Sigmoid colon (tissue), 7 donors: ENCODE results near the gene RASAL2. TPM values are rescaled to one million over a fixed set of nuclear protein-coding genes. Genes with fewer than 3 reads are reported as not detected.

Experiments
- DNase-seq: peaks from one replicate; pipeline ENCODE4 v3.0.0-alpha.2; 2019
- H3K27ac ChIP-seq, 4 donors: fragments of 200-600 bp; sonication (generic); one replicate each; pipeline ENCODE4 v1.5.1; 2016 to 2019; ENCODE audit warnings: mild to moderate bottlenecking in 1 of 4
- H3K27me3 ChIP-seq, 3 donors: fragments of 200-600 bp; sonication (generic); one replicate each; pipeline ENCODE4 v1.5.1; 2019; ENCODE audit warnings: mild to moderate bottlenecking in 1 of 3
- H3K36me3 ChIP-seq, 4 donors: fragments of 200-600 bp; sonication (generic); one replicate each; pipeline ENCODE4 v1.5.1; 2016 to 2019
- H3K4me1 ChIP-seq, 4 donors: fragments of 200-600 bp; sonication (generic); one replicate each; pipeline ENCODE4 v1.5.1; 2017 to 2019
- H3K4me3 ChIP-seq, 4 donors: fragments of 200-600 bp; sonication (generic); one replicate each; pipeline ENCODE4 v1.5.1; 2017 to 2019; ENCODE audit warnings: mild to moderate bottlenecking in 2 of 4, moderate library complexity in 1 of 4
- H3K9me3 ChIP-seq, 4 donors: fragments of 200-600 bp in 3 of 4; sonication (generic) in 3 of 4; one replicate each; pipeline versions ENCODE4 v1.5.1 to v1.6.1; 2013 to 2019
- EP300 ChIP-seq, 4 donors: sonication (generic); formaldehyde crosslinking; IDR thresholded peaks; one replicate each; pipeline ENCODE4 v1.6.1; 2017; ENCODE audit warnings: antibody characterized with exemption in 4 of 4
- POLR2A ChIP-seq, 2 donors: fragments of 450-650 bp; IDR thresholded peaks; one replicate each; pipeline ENCODE4 v1.6.1; 2016; ENCODE audit warnings: antibody characterized with exemption in 2 of 2, mild to moderate bottlenecking in 2 of 2, moderate library complexity in 2 of 2
- POLR2AphosphoS5 ChIP-seq, 4 donors: sonication (generic); formaldehyde crosslinking; IDR thresholded peaks; one replicate each; pipeline ENCODE4 v1.6.1; 2017; ENCODE audit warnings: antibody characterized with exemption in 4 of 4
- WGBS, 2 donors: extraction: QIAGEN DNeasy Blood & Tissue Kit; methylation state at CpG; one replicate each; pipeline ENCODE4 v1.1.7; 2013; 5-methylcytosine and 5-hydroxymethylcytosine counted together
- intact Hi-C: fragments of 100-400 bp; cut with DNase I; formaldehyde crosslinking; loops from one replicate; pipeline ENCODE4 v1.15.1; 2023
- polyA plus RNA-seq, 3 donors: library from polyadenylated mRNA; stranded (reverse); fragments of 200-250 nt; gene quantifications; one replicate each; pipeline ENCODE4 v1.2.3, GENCODE V29; 2013
- total RNA-seq, 4 donors: library from RNA; depleted of rRNA; stranded (reverse); fragments of >200 nt; gene quantifications; one replicate each; pipeline ENCODE4 v1.1.0, GENCODE V29; 2016
- TF ChIP-seq, protein P1 (sequence below), 4 experiments: fragments of 450-650 bp in 3 of 4; fragments of 200-600 bp in 1 of 4; IDR thresholded peaks; one replicate each; pipeline ENCODE4 v1.5.1; 2016 to 2019; ENCODE audit warnings: antibody characterized with exemption in 4 of 4, mild to moderate bottlenecking in 3 of 4, moderate library complexity in 2 of 4
- donor health status: healthy with polysubstance abuse.
- donor health status: Bipolar disorder and iron deficiency.
- donor health status: healthy.

RASAL2 gene
- total and polyA plus RNA-seq, 7 donors, result 0.92 to 25.5 (median 11.1) TPM

DNA sequence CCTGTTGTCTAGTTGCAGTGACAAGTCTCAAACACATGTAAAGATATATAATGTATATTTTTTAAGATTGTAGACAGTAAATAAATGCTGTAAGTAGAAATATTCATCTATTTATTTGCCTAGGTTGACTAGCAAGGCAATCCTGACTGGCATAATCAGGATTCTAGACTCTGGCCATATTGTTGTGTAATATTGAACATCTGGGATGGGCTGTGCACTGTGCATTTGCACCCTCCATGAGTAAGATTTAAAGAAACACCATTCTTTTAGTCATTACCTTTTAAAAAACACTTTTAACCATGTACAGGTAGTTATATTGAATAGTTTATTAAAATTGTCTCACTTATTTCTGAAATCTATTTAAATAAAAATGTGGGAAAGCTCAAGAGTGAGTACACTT is 32.4 kb downstream of the RASAL2 start:
- TF ChIP-seq EP300 (IDR thresholded peaks at IDR 0.05), result no peak
- TF ChIP-seq POLR2AphosphoS5 (IDR thresholded peaks at IDR 0.05), result no peak
- no peak for TF ChIP-seq POLR2A (IDR thresholded peaks at IDR 0.05)
- TF ChIP-seq, protein P1, sequence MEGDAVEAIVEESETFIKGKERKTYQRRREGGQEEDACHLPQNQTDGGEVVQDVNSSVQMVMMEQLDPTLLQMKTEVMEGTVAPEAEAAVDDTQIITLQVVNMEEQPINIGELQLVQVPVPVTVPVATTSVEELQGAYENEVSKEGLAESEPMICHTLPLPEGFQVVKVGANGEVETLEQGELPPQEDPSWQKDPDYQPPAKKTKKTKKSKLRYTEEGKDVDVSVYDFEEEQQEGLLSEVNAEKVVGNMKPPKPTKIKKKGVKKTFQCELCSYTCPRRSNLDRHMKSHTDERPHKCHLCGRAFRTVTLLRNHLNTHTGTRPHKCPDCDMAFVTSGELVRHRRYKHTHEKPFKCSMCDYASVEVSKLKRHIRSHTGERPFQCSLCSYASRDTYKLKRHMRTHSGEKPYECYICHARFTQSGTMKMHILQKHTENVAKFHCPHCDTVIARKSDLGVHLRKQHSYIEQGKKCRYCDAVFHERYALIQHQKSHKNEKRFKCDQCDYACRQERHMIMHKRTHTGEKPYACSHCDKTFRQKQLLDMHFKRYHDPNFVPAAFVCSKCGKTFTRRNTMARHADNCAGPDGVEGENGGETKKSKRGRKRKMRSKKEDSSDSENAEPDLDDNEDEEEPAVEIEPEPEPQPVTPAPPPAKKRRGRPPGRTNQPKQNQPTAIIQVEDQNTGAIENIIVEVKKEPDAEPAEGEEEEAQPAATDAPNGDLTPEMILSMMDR (IDR thresholded peaks at IDR 0.05), result no peak
- H3K4me3 ChIP-seq, result no peak overlapping the region
- no peak for DNase-seq
- no peaks in the 10 kb centered on the region for H3K9me3 ChIP-seq
- peaks cover 0 to 28% (median 8%) of the 10 kb centered on the region in 4 donors for H3K4me1 ChIP-seq
- no peak overlapping the region for H3K27ac ChIP-seq
- intact Hi-C loops, result no loop called here
- no peaks in the 10 kb centered on the region for H3K36me3 ChIP-seq
- no peaks in the 10 kb centered on the region for H3K27me3 ChIP-seq

DNA sequence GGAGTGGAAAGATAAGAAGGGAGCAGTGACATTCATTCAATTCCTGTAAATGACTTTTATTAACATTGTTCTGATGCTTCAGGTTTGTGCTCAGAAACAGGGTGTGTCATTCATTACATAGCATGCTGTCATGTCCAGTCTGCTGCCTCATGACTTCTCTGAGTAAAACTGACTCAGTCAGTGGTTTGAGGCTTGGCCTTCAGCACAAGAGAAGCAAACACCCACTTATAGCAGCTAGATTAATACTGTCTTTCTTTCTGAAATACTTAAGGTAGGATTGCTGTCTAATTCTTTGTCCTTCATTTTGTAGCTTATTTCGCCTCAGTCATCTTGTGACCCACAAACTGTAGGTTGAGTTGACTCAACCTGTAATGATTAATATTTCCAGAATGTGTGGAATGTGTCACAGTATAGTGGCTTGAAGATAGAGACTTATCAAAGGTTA is 32.9 kb downstream of the RASAL2 start:
- TF ChIP-seq POLR2AphosphoS5 (IDR thresholded peaks at IDR 0.05), result no peak
- TF ChIP-seq EP300 (IDR thresholded peaks at IDR 0.05), result no peak
- TF ChIP-seq POLR2A (IDR thresholded peaks at IDR 0.05), result no peak
- TF ChIP-seq, protein P1 (IDR thresholded peaks at IDR 0.05), result no peak
- Histone ChIP-seq H3K27ac (no peak overlapping the region), H3K4me1 (peaks cover 0 to 25% (median 8%) of the 10 kb centered on the region in 4 donors), H3K9me3 (no peaks in the 10 kb centered on the region), H3K27me3 (no peaks in the 10 kb centered on the region), H3K36me3 (no peaks in the 10 kb centered on the region), H3K4me3 (no peak overlapping the region)
- DNase-seq, result no peak
- intact Hi-C loops, result no loop called here
- 86 to 89% methylated on average over 1 of the region's 1 CpG for WGBS, 2 donors

DNA sequence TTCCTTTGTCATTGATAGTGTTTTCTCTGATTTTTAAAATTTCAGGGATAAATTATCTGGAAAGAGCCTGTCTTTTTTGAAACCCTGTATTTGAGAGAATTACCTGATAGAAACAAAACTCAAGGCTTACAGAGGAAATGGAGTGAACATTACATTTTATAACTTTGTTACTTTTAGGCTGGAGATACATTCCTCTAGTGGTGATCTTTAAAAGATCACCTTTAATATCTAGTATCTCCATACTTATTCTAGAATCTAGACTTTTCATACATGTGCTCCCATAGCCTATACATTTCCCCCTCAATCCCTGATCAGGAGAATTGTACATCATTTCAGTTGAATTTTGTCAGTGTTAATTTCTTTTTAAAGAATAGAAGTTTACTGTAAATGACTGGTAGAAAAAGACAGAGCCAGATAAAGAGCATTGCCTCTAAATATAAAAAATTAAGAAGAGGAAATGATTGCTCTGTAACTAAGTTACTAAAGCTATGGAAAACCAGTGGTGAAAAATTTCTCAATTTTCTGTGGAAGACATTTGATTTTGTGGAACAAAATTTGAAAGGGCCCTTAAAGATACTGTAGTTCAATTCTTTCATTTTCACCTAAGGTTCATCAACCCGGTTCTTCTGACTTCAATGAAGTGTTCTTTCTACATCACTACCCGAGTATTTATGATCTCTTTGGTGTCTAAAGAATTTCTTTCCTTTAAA is 33.7 kb downstream of the RASAL2 start:
- Histone ChIP-seq H3K27ac (no peak overlapping the region), H3K36me3 (no peaks in the 10 kb centered on the region), H3K9me3 (no peaks in the 10 kb centered on the region), H3K27me3 (no peaks in the 10 kb centered on the region), H3K4me1 (peaks cover 0 to 19% (median 5%) of the 10 kb centered on the region in 4 donors), H3K4me3 (no peak overlapping the region)
- intact Hi-C loops, result no loop called here
- no peak for DNase-seq
- TF ChIP-seq, protein P1 (IDR thresholded peaks at IDR 0.05), result no peak
- TF ChIP-seq POLR2AphosphoS5 (IDR thresholded peaks at IDR 0.05) (no peak), POLR2A (IDR thresholded peaks at IDR 0.05) (no peak), EP300 (IDR thresholded peaks at IDR 0.05) (no peak)
- WGBS, 2 donors, result 89 to 92% methylated on average over 2 of the region's 2 CpGs

DNA sequence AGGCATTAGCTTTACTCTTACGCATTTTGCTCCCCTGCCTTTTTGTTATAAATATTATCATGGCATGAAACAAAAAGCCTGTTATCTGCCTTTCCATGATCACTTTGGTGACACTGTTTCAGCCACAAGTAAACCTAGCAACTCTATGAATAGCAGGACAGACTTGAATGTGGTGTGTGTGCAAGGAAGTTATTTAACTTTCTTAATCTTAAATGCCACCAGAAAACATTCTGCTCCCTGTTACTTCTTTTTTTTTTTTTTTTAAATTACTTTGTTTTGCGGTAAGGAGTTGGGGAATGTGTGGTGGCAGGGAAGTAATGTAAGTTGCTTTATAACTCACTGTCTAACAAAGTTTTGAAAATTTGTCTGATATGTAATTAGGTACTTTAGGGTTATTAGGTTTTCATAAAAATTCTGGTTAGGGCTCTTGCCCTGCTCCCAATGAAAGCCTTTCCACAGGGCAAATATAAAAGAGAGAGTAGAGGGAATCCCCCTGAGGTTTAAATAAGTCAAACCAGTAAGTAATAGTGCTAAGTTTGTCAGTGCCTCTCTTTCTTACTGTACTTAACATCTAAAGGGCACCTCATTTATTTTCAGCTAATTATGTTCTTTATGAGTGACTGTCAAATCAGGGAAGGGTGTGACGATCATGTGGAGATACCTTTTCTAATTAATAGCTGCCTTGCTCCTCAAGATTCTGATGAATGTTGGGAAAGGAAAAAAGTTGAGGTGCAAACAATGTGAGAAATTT is 39.5 kb downstream of the RASAL2 start:
- intact Hi-C loops, result no loop called here
- Histone ChIP-seq H3K36me3 (no peaks in the 10 kb centered on the region), H3K27me3 (no peaks in the 10 kb centered on the region), H3K9me3 (no peaks in the 10 kb centered on the region), H3K4me3 (no peak overlapping the region), H3K27ac (peak overlapping the region in 1 of 4 donors; percentile 9), H3K4me1 (peaks cover 0 to 22% (median 14%) of the 10 kb centered on the region in 4 donors)
- DNase-seq, result no peak
- WGBS, 2 donors, result 66 to 87% methylated on average over 3 of the region's 3 CpGs
- TF ChIP-seq POLR2AphosphoS5 (IDR thresholded peaks at IDR 0.05), result no peak
- no peak for TF ChIP-seq POLR2A (IDR thresholded peaks at IDR 0.05)
- TF ChIP-seq, protein P1 (IDR thresholded peaks at IDR 0.05), result no peak
- no peak for TF ChIP-seq EP300 (IDR thresholded peaks at IDR 0.05)
